Activated naive CD4-positive, alpha-beta T cell treated with anti-CD3 and anti-CD28 coated beads, Interleukin-2, amount 50 U/mL, for 72 hours (primary cell): ENCODE data around the gene ERC1. TPM values are rescaled to one million over a fixed set of nuclear protein-coding genes. Genes with fewer than 3 reads are reported as not detected.
A peak's percentile ranks its signal among the peaks of the same experiment; 100 is the strongest.

Experiments used
- ATAC-seq, 2 donors: fragments of 150-1000 bp; cut with Tn5 transposase; 2 replicates each; pipeline ENCODE4 v1.10.0; 2021; ENCODE audit warnings: mild to moderate bottlenecking in 2 of 2, moderate library complexity in 2 of 2
- DNase-seq, 2 donors: peaks; one replicate each; pipeline ENCODE4 v3.0.0; 2021 to 2022; ENCODE audit warnings: low spot score in 2 of 2
- H3K27ac Mint-ChIP-seq, 2 donors: one replicate each; pipeline ENCODE4 v1.8.0; 2022; ENCODE audit warnings: mild to moderate bottlenecking in 2 of 2, mixed read lengths in 2 of 2
- H3K36me3 Mint-ChIP-seq, 2 donors: one replicate each; pipeline ENCODE4 v1.8.0; 2022; ENCODE audit warnings: mixed read lengths in 2 of 2
- H3K9me3 Mint-ChIP-seq, 2 donors: one replicate each; pipeline ENCODE4 v1.8.0; 2022; ENCODE audit warnings: mixed read lengths in 2 of 2
- total RNA-seq, 2 donors: library from RNA; stranded (reverse); gene quantifications; one replicate each; pipeline ENCODE4 v1.2.3, GENCODE V29; 2022

ERC1 gene
- total RNA-seq, 2 donors from 2014 or later, result 22.5 to 40.9 TPM

DNA sequence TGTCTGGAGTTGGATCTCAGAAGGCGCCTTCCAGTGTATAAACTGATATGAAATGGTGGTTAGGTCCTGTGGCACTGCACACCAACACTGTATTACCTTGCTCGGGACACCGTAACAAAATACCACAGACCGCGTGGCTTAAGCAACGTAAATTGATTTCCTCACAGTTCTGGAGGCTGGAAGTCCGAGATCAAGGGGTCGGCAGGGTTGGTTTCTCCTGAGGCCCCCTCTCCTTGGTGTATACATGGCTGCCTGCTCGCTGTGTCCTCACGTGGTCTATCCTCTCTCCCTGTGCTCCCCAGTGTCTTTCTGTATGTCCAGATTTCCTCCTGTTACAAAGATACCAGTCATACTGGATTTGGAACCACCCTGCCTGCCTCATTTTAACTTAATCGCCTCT is 475.0 kb downstream of the ERC1 start:
- no peak overlapping the region for H3K27ac Mint-ChIP-seq
- H3K9me3 Mint-ChIP-seq, result no peaks in the 10 kb centered on the region
- no peak for DNase-seq
- no peaks in the 10 kb centered on the region for H3K36me3 Mint-ChIP-seq
- ATAC-seq, result no peak

DNA sequence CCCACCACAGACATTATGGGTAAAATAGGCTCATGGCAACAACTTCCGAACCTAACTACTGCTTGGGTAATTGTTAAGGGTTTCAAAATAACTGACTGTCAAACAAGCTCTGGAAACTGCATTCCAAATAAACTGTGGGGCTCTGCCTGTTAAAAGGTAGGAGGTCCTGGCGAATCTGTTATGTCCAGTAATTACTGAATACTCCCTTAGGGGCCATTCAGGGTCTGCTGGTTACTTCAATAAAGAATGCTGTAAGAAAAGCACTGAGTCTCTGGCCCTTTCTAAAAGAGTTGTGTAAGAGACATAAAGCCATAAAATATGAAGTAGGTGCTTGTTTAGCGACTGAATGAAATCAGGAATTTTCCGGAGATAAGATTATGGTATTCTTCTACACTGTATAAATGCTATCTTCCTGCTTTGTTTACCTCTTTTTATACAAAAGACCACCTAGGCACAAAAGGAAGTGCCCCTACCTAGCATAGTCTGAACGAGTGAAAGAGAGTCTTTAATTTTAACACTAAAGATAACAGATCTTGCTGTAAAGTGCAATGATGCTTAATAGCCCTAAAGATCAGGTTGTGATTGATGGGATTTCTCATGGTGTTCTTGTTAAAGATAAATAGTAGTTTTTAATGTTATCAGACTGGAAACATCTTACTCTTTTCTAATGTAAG is 475.6 kb downstream of the ERC1 start:
- DNase-seq (no peak), ATAC-seq (no peak)
- no peak overlapping the region for H3K27ac Mint-ChIP-seq
- no peaks in the 10 kb centered on the region for H3K9me3 Mint-ChIP-seq
- H3K36me3 Mint-ChIP-seq, result no peaks in the 10 kb centered on the region

DNA sequence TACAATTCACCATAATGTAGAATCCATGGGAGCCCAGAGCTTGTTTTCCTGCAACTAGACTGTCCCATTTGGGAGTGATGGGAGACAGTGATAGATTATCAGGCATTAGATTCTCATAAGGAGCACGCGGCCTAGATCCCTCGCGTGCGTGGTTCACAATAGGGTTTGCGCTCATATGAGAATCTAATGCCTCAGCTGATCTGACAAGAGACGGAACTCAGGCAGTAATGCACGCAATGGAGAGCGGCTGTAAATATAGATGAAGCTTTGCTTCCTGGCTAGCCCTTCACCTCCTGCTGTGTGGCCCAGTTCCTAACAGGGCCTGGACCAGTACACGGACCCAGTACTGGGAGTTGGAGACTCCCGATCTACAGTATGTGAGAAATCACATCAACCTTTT is 476.7 kb downstream of the ERC1 start:
- DNase-seq (no peak), ATAC-seq (no peak)
- no peaks in the 10 kb centered on the region for H3K9me3 Mint-ChIP-seq
- H3K36me3 Mint-ChIP-seq, result no peaks in the 10 kb centered on the region
- peak overlapping the region in 1 of 2 donors; percentile 27 for H3K27ac Mint-ChIP-seq

DNA sequence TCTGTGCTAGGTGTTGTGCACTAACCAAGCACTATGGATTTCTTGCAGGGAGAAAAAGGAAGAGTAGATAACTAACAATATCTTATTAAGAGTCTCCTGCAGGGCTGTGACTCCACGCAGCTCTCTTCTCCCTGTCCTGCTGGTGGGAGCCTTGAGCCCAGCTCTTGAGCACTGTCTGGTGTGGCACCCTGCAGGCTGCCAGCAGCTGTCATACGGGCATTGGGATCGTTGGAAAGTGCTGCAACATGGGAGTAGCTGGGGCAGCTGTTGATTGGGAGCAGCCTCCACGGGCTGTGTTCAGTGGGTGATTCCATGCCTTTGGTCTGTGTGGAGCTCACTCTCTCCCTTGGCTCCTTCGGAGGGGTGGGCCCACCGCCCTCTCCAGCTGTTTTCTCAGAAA is 478.0 kb downstream of the ERC1 start:
- no peak overlapping the region for H3K27ac Mint-ChIP-seq
- DNase-seq, result no peak
- no peaks in the 10 kb centered on the region for H3K9me3 Mint-ChIP-seq
- H3K36me3 Mint-ChIP-seq, result no peaks in the 10 kb centered on the region
- ATAC-seq, result no peak

DNA sequence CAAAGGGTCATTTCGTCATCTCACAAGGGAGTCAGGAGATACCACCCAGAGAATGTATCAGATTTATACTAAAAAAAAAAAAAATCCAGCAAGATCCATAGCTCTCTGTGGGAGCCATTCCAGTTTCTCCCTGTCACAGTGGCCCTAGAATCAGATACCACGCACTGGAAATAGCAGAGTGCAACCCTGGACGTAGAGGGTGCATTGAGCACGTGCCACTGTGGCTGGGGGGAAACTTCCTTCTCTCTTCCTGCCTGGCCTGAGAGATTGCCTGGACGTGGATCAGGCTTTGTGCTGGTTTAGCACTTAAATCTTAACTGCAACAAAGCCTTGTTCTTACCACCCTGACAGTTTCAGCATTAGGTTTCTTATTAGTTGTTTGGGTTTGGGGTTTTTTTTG is 479.0 kb downstream of the ERC1 start:
- DNase-seq (no peak), ATAC-seq (no peak)
- no peaks in the 10 kb centered on the region for H3K9me3 Mint-ChIP-seq
- no peaks in the 10 kb centered on the region for H3K36me3 Mint-ChIP-seq
- H3K27ac Mint-ChIP-seq, result peak overlapping the region in 1 of 2 donors; percentile 7

DNA sequence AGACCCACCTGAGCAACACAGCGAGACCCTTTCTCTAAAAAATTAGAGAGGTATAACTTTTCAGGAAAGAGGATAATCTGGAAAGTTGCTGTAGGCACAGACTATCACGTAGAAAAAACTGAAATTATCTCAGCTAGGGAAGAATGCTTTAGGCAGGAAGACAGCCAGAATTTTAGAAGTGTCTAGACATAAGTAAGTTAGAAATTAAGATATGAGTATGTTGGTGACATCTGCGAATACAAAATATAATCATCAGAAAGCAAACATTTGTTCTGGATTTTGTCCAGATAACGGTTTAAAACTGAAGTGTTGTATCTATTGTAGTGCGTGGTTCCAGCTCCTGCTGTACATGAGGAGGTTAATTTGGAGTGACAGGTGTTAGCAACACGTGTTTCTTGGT is 480.2 kb downstream of the ERC1 start:
- ATAC-seq (no peak), DNase-seq (no peak)
- Mint-ChIP-seq H3K27ac (no peak overlapping the region), H3K9me3 (no peaks in the 10 kb centered on the region), H3K36me3 (no peaks in the 10 kb centered on the region)

DNA sequence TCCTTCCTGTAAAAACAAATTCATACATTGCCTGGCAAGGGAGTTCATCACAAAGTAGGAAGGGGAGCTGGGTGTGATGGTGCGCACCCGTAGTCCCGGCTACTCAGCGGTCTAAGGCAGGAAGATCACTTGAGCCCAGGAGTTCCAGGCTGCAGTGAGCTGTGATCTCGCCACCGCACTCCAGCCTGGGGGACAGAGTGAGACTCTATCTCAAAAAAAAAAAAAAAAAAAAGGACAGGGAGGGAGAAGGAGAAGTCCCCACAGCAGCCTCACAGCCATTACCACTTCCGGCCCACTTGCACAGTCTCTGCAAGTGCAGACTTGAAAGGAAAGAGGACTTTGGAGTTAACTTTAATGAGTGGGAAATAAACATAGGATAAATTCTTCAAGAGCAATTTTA is 482.4 kb downstream of the ERC1 start:
- ATAC-seq (peak; percentile 51 to 69), DNase-seq (peak in 1 of 2 donors; percentile 16)
- Mint-ChIP-seq H3K9me3 (no peaks in the 10 kb centered on the region), H3K36me3 (no peaks in the 10 kb centered on the region), H3K27ac (peak overlapping the region in 1 of 2 donors; percentile 18)

DNA sequence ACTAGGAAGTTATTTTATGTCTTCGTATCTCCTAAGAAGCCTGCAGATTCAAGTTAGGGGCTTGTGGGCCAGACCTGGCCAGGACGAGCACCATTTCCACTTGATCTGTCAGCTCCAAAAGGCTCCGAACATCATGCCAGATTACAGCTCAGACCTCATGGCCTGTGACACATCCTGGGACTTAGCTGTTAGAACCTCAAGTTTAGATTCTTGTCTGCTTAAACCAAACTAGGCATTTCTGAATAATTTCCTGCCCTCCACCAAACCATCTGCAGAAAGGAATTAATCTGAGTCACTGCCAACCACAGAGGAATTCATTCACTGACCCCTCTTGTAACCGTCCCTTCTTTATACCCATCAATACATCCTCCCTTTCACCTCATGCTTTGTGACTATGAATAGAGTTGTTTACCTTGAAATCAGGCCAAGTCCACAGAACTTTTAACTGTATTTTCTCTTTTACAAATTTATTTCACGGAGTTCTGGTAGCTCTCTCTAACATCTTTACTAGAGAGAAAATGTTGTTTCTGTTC is 483.1 kb downstream of the ERC1 start:
- H3K9me3 Mint-ChIP-seq, result no peaks in the 10 kb centered on the region
- DNase-seq (peak in 1 of 2 donors; percentile 15), ATAC-seq (peak; percentile 90 to 92)
- H3K36me3 Mint-ChIP-seq, result no peaks in the 10 kb centered on the region
- no peak overlapping the region for H3K27ac Mint-ChIP-seq

DNA sequence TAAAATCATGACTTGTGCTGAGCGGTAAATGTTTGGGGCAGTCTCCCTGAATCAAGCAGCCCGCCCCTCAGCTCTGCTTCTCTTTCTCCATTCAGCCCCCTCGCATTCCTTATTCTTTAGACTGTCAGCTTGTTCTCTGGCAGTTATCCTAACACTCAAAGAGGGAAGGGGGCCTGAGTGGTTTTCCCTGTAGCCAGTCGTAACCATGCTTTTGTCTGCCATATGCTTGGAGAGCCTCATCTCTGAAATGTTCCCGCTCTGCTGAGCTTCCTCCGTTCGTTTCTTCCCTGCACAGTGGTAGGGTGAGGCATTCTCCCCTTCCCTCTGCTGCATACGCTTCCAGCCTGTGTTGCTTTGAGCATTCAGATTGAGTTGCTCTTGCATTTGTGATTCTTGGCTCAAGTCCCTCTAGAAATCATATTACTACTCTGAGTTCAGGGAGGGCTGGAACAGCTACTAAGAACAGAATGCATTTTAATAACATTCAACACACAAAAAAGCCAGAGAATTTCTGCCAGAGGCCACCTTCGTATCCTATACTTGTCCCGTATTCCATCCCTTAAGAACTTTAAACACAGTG is 483.6 kb downstream of the ERC1 start:
- H3K36me3 Mint-ChIP-seq, result no peaks in the 10 kb centered on the region
- H3K9me3 Mint-ChIP-seq, result no peaks in the 10 kb centered on the region
- no peak overlapping the region for H3K27ac Mint-ChIP-seq
- no peak for ATAC-seq
- DNase-seq, result no peak

DNA sequence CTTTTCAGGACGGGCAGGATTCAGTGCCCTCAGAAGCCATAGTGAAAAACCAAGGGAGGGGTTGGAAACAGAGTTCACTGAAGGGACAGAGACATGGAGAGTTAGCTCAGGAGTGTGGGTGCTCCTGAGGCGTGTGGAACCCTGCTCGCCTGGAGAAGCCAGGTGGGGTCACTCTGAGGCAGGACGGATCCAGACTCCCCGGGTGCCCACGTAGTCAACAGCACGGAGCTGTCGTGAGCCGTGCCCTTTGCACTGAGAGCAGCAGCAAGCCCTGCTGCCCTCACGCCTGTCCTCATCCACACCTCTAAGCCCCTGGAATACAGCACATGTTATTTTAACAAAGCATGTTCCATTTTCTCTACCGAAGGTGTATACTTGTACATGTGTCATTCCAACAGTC is 488.6 kb downstream of the ERC1 start:
- no peaks in the 10 kb centered on the region for H3K9me3 Mint-ChIP-seq
- no peaks in the 10 kb centered on the region for H3K36me3 Mint-ChIP-seq
- no peak for DNase-seq
- ATAC-seq, result no peak
- no peak overlapping the region for H3K27ac Mint-ChIP-seq

DNA sequence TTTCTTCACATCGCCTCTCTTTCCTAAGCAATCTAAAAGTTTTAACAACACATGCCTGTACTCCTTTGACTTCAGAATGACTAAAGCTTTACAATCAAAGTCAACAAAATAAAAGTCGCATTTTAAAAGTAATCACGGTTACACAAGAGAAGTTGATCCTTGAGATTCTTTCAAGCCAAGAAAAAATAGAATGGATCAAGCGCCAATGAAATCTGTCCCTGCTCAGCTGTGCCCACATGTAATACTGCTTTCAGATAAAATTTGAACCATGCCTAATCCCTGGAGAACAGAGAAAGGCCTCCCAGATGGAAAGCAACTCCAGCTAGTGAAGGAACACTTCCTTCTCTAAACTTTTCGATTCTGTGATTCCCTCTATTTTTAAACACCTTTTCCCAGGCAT is 490.3 kb downstream of the ERC1 start:
- Mint-ChIP-seq H3K9me3 (no peaks in the 10 kb centered on the region), H3K27ac (peak overlapping the region in 1 of 2 donors; percentile 16), H3K36me3 (no peaks in the 10 kb centered on the region)
- DNase-seq (no peak), ATAC-seq (no peak)

DNA sequence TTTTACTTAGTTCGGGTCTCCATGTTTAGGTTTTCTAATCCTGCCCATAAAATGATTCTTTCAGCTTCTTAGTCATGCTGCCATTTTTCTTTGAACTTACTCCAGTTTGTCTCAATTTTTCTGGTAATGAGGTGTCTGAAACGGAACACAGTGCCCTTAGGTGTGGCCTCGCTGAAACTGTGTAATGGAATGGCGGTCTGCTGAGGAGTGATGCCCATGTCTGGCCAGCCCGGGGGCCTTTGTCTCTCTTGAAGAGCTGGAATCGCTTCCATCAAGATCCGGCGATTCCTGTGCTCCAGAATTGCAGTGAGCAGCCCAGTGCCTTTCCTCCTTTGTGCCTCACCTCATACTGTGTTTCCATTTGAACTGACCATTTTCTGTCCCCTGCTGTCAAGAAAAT is 490.9 kb downstream of the ERC1 start:
- Mint-ChIP-seq H3K36me3 (no peaks in the 10 kb centered on the region), H3K9me3 (no peaks in the 10 kb centered on the region), H3K27ac (peak overlapping the region in 1 of 2 donors; percentile 16)
- no peak for DNase-seq
- ATAC-seq, result no peak

DNA sequence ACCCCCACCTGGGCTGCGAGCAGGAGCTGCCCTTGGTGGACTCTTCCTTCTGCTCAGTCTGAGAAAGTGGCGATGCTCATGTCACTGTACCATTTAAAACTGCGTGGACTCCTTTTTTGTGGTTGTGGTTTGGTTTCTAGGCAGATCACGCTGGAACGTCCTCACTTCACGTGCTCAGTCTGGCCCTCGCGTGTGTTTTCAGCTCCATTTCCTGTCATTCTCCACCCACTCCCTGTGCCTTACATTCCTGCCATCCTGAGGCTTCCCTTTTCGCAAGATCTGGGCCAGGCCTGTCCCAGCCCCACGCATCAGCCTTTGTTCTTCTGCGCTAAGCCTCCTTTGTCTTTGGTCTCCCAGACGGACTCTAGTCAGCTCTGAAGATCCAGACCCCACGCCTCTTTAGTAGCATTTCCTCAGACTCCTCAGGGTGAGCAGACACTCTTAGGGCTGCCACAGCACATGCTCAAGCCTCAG is 497.9 kb downstream of the ERC1 start:
- Mint-ChIP-seq H3K36me3 (peaks cover 8 to 17% of the 10 kb centered on the region in 2 donors), H3K27ac (peak overlapping the region; percentile 4 to 31), H3K9me3 (no peaks in the 10 kb centered on the region)
- no peak for DNase-seq
- ATAC-seq, result peak; percentile 38 to 86

DNA sequence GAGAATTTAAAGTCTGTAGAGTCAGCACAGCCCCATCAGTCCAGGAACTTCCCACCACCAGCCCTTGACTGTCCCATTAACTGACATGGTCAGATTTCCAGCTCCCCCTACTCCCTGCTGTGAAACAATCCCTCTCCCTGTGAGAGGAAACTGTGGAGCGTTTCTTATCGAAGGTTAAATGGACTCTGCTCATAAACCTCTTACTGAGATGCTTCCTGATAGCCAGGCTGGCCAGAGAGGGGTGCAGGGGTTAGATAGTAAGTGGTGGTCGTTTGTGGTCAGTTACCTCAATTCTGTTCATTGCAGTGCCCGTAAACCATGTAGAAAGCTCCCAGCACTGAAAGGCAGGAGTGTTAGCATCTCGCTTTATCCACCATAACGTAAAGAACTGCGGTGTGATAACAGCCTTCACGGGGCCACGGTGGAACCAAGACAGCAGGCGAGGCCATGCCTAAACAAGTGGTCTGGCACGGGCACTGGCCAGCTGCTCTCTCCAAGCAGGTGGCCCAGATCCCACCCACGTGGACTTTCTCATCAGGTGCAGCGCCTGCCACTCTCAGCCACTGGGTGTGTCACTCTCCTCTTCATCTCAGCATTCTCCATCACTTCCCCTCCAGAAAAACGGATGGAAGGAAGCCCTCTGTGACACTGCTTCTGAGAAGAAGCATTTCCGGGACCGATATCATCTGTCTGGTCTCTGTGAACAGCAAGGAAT is 501.1 kb downstream of the ERC1 start:
- Mint-ChIP-seq H3K36me3 (peaks cover 8 to 17% of the 10 kb centered on the region in 2 donors), H3K27ac (peak overlapping the region; percentile 61 to 90), H3K9me3 (no peaks in the 10 kb centered on the region)
- ATAC-seq, result no peak
- DNase-seq, result no peak

DNA sequence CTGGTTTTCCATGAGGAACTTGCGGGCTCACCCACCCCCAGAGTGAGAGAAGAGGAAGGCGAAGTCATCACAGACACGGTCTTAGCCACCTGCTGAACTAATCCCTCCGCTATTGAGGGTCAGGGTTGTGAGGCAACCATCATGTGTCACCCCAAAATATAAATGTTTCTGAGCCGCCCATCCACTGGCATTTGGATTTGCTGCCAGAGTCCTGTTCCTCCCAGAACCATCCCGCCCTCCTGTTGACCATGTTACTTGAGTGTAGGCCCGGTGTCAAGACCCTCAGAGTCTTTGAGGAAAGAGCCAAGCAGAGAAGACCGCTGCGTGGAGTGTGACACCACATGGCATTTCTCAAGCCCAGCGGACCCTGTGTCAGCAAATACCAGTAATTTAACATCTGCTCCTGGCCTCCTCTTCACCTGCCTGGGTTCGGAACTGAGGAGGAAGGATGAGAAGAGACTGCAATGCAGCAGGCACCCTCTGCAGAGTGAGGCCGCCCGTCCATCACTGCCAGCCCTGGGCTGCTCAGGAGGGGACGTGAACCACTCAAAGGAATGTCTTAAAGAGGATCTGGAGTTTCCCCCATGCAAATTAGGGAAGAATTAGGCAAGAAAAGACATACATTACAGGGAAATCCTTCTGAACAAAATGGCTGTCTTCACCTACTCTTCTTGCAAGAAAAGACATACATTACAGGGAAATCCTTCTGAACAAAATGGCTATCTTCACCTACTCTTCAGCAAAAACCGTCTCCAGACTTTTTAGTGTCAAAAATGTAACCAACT is 502.9 kb downstream of the ERC1 start:
- Mint-ChIP-seq H3K9me3 (no peaks in the 10 kb centered on the region), H3K27ac (peak overlapping the region in 1 of 2 donors; percentile 29), H3K36me3 (peaks cover 8 to 12% of the 10 kb centered on the region in 2 donors)
- ATAC-seq (no peak), DNase-seq (no peak)

DNA sequence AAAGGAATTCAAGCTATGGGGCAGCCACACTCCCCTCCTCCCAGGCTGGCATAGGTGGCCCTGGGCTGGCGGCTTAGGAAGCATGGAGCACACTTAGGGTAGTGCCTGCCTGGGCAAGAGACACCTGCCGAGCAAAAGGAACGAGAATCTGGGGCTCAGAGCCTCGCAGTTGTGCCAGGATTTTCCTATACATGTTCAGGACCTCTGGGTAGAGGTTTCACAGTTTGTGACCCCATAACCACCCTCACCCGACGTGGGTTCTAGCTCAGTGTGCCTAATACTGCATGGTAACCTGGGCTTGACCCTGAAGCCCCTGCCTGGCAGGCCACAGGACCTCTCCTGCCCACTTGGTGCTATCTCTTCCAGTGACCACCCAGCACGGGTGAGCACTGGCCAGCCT is 503.8 kb downstream of the ERC1 start:
- DNase-seq (no peak), ATAC-seq (no peak)
- Mint-ChIP-seq H3K36me3 (peaks cover 7% of the 10 kb centered on the region in 2 donors), H3K27ac (no peak overlapping the region), H3K9me3 (no peaks in the 10 kb centered on the region)
